ENCODE results near the gene TYW1. TPM values are rescaled to one million over a fixed set of nuclear protein-coding genes. Genes with fewer than 3 reads are reported as not detected.
"Not testable (repeated sequence)": the region's sequence is repeated elsewhere in the genome, so short reads cannot be mapped to it uniquely, and the experiment has no call there.

TYW1 gene
- polyA plus RNA-seq, 1 experiment = 13.0 TPM

GRCh38 chr7:67264000-67264399 lies 267.4 kb downstream of the TYW1 start:
- H3K36me3 ChIP-seq (ENCODE audit: control insufficient read depth, insufficient read depth, low read length); POLR2A ChIA-PET; CTCF ChIA-PET; DNase-seq (ENCODE audit: low read depth); H3K27me3 ChIP-seq (ENCODE audit: control insufficient read depth, insufficient read depth, low read length); H3K4me3 ChIP-seq (ENCODE audit: low read depth, low read length): not testable (repeated sequence)

- POLR2A ChIA-PET; H3K36me3 ChIP-seq (ENCODE audit: control insufficient read depth, insufficient read depth, low read length); CTCF ChIA-PET; DNase-seq (ENCODE audit: low read depth); H3K27me3 ChIP-seq (ENCODE audit: control insufficient read depth, insufficient read depth, low read length); H3K4me3 ChIP-seq (ENCODE audit: low read depth, low read length): not testable (repeated sequence)
Observed at GRCh38 chr7:67266070-67266469, 269.4 kb downstream of the TYW1 start.

DNA sequence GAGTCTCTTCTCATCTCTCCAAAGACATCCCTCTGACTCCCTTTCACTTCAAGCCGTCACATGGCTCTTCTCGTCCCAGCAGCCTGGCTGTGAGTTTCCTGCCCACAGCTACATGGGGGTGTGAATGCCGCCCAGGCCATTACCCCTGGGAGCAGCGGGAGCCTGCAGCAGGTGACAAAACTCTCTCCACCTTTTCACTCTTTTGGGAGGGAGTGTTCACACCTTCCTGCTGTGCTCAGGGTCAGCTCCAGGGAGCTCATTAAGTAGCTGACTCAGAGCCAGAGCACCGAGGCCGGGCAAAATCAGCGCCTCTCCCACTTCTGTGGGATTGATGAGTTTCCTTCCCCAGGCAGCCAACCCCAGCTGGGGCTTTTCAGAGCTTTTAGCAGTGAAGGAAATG lies 271.3 kb downstream of the TYW1 start:
- ChIA-PET CTCF (no interaction called here), POLR2A (no interaction called here)
- TF ChIP-seq, protein P1, sequence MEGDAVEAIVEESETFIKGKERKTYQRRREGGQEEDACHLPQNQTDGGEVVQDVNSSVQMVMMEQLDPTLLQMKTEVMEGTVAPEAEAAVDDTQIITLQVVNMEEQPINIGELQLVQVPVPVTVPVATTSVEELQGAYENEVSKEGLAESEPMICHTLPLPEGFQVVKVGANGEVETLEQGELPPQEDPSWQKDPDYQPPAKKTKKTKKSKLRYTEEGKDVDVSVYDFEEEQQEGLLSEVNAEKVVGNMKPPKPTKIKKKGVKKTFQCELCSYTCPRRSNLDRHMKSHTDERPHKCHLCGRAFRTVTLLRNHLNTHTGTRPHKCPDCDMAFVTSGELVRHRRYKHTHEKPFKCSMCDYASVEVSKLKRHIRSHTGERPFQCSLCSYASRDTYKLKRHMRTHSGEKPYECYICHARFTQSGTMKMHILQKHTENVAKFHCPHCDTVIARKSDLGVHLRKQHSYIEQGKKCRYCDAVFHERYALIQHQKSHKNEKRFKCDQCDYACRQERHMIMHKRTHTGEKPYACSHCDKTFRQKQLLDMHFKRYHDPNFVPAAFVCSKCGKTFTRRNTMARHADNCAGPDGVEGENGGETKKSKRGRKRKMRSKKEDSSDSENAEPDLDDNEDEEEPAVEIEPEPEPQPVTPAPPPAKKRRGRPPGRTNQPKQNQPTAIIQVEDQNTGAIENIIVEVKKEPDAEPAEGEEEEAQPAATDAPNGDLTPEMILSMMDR (IDR thresholded peaks at IDR 0.05; ENCODE audit: insufficient read depth, low read depth, low read length) = no peak
- no peak for DNase-seq (ENCODE audit: low read depth)
- Histone ChIP-seq H3K27me3 (ENCODE audit: control insufficient read depth, insufficient read depth, low read length) (no peaks in the 10 kb centered on the region), H3K36me3 (ENCODE audit: control insufficient read depth, insufficient read depth, low read length) (no peaks in the 10 kb centered on the region), H3K4me3 (ENCODE audit: low read depth, low read length) (no peak overlapping the region)

DNA sequence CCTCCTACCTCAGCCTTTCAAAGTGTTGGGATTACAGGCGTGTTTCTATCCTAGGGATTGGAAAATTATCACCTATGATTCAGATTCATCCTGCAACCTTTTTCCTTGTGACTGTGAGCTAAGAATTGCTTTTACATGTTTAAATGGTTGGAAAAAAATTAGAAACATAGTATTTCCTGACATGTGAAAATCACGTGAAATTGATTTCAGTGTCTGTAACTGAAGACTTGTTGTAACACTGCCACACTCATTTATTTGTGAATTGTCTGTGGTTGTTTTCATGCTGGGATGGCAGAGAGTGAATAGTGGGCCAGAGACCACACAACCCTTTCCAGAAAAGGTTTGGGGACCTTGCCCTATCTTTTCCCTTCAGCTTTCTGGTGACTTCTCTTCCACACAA lies 273.3 kb downstream of the TYW1 start:
- H3K27me3 ChIP-seq (ENCODE audit: control insufficient read depth, insufficient read depth, low read length); POLR2A ChIA-PET; CTCF ChIA-PET; DNase-seq (ENCODE audit: low read depth); H3K4me3 ChIP-seq (ENCODE audit: low read depth, low read length); H3K36me3 ChIP-seq (ENCODE audit: control insufficient read depth, insufficient read depth, low read length): not testable (repeated sequence)

Small RNA genes lying within 50 kb of the gene (small RNA-seq; reads per million reads assigned to genes)
- gene AC073089.1 (ENCODE audit: insufficient read length, low read depth, low replicate concordance) (not detected), gene MIR4650-1 (ENCODE audit: insufficient read length, low read depth, low replicate concordance) (not detected), gene RN7SL43P (ENCODE audit: insufficient read length, low read depth, low replicate concordance) (not detected)

Other genes with a start within 250 kb of the TYW1 start
- 169 and 281 TPM in 2 replicates for gene TMEM248, start 75.6 kb upstream of the TYW1 start, polyA plus RNA-seq (2011; rRNA removed)
- 52.5 and 104 TPM in 2 replicates for gene SBDS, start 1.2 kb upstream of the TYW1 start, polyA plus RNA-seq (2011; rRNA removed)